Muscle of leg (tissue), 11 donors: Measurements from ENCODE around the gene RRP1. TPM values are rescaled to one million over a fixed set of nuclear protein-coding genes. Genes with fewer than 3 reads are reported as not detected.
A peak's percentile ranks its signal among the peaks of the same experiment; 100 is the strongest.
"Not testable (repeated sequence)": the region's sequence is repeated elsewhere in the genome, so short reads cannot be mapped to it uniquely, and the experiment has no call there.

ENCODE experiments used
- DNase-seq: peaks from one replicate; pipeline ENCODE4 v3.0.0; 2013
- H3K27ac ChIP-seq: one replicate; pipeline ENCODE4 v1.5.1; 2013; ENCODE audit warnings: mild to moderate bottlenecking, low read length, control low read depth
- H3K27me3 ChIP-seq: one replicate; pipeline ENCODE4 v1.6.1; 2013; ENCODE audit warnings: low read length; ENCODE audit not compliant: control insufficient read depth, insufficient read depth
- H3K36me3 ChIP-seq: one replicate; pipeline ENCODE4 v1.6.1; 2013; ENCODE audit warnings: low read length; ENCODE audit not compliant: control insufficient read depth, insufficient read depth
- H3K4me1 ChIP-seq: one replicate; pipeline ENCODE4 v1.6.1; 2013; ENCODE audit warnings: low read length; ENCODE audit not compliant: control insufficient read depth, insufficient read depth
- H3K4me3 ChIP-seq: one replicate; pipeline ENCODE4 v1.5.1; 2013; ENCODE audit warnings: low read length, control low read depth
- H3K9me3 ChIP-seq: replicated peaks from 2 replicates; pipeline ENCODE4 v1.6.1; 2013; ENCODE audit warnings: low read depth, low read length; ENCODE audit not compliant: control insufficient read depth
- WGBS: methylation state at CpG from one replicate; pipeline ENCODE4 v1.1.5; 2013; ENCODE audit warnings: missing lambda C conversion rate; ENCODE audit not compliant: insufficient coverage; 5-methylcytosine and 5-hydroxymethylcytosine counted together
- polyA plus RNA-seq, 8 donors: library from polyadenylated mRNA; unstranded; fragments of 120-200 nt; gene quantifications; one replicate each; pipeline versions ENCODE4 v1.2.1 to v1.2.3, GENCODE V29; 2013; ENCODE audit warnings: inconsistent platforms in 1 of 8, low replicate concordance in 1 of 8; ENCODE audit not compliant: insufficient read length in 8 of 8, insufficient read depth in 1 of 8
- total RNA-seq: library from RNA; stranded (reverse); fragments of 120-200 nt; gene quantifications from one replicate; pipeline ENCODE4 v1.2.4, GENCODE V29; 2013

RRP1 gene
- total and polyA plus RNA-seq, 9 donors: 12.9 to 22.7 (median 20.8) TPM

GRCh38 chr21:43816611-43817071 is 27.3 kb downstream of the RRP1 start:
- no peaks in the 10 kb centered on the region for H3K36me3 ChIP-seq
- 56% methylated on average over 14 of the region's 14 CpGs for WGBS
- no peak overlapping the region for H3K27ac ChIP-seq
- H3K9me3 ChIP-seq: peaks cover 8% of the 10 kb centered on the region
- no peak overlapping the region for H3K4me3 ChIP-seq
- peaks cover 2% of the 10 kb centered on the region for H3K27me3 ChIP-seq
- DNase-seq: no peak
- peaks cover 18% of the 10 kb centered on the region for H3K4me1 ChIP-seq

GRCh38 chr21:43817157-43818086 is 28.0 kb downstream of the RRP1 start:
- no peak for DNase-seq
- H3K4me1 ChIP-seq: peaks cover 10% of the 10 kb centered on the region
- H3K4me3 ChIP-seq: no peak overlapping the region
- no peaks in the 10 kb centered on the region for H3K36me3 ChIP-seq
- peaks cover 2% of the 10 kb centered on the region for H3K27me3 ChIP-seq
- WGBS: 81% methylated on average over 26 of the region's 29 CpGs
- peaks cover 8% of the 10 kb centered on the region for H3K9me3 ChIP-seq
- H3K27ac ChIP-seq: no peak overlapping the region

DNA sequence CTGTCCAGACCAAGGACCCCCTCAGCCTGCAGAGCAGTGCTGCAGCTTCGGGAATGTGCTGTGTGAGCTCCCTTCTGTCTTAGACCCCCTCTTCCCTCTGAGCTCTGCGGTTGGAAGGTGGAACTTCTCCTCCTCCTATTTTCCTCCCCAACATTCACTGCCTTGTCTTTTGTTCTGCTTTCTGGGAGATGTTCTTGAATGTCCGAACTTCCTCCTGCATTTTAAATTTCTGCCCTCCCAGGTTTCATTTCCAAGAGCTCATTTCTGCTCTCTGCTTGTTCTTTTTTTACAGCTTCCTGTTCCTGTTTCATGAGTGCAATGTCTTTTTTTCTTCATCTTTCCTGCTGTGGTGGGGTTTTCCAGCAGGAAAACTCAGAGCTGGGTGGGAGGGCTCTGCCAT is 29.3 kb downstream of the RRP1 start:
- H3K9me3 ChIP-seq: peaks cover 8% of the 10 kb centered on the region
- H3K4me3 ChIP-seq: no peak overlapping the region
- peak; percentile 50 for DNase-seq
- H3K4me1 ChIP-seq: peaks cover 9% of the 10 kb centered on the region
- no CpG with 5 or more reads among the region's 3 CpGs for WGBS
- H3K36me3 ChIP-seq: no peaks in the 10 kb centered on the region
- peaks cover 2% of the 10 kb centered on the region for H3K27me3 ChIP-seq
- H3K27ac ChIP-seq: no peak overlapping the region

DNA sequence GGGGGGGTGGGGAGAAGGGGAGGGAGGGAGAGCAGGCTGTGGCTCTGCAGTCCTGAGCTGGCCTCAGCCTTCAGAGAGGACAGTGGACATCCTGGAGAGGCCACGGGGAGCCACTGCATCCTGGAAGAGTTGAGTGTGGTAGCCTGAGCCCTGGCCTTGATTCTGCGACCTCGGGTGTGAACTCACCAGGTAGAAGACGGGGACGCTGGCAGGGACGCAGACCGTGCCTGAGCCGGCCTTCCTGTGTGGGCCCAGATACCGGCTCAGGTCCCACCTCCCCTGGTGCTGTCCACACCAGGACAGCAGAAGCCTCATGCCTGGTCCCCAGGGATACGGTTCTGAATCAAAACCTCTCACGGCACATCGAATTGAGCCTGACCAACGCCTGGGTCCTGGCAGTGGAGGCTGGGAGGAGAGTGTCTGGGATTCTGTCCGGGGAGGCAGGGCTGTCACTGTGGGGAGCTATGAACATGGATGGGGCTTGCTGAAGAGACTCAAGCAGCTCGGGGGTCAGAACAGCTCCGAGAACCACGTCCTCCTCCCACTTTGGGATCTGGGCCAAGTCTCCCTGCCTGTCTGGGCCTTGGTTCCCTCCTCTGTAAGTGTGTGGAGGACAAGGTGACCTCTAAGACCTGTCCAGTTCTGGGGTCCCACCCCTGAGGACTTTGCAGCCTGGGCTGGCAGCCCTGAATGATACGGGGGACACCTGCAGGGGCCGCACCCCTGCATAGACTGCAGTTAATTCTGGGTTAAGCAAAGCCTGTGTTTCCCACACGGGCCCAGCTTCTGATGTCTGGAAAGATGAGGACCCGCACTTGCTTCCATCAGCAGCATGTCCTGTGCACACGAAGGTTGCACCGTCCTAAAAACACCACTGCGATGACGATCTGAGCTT is 30.4 kb downstream of the RRP1 start:
- peaks cover 2% of the 10 kb centered on the region for H3K4me1 ChIP-seq

GRCh38 chr21:43820466-43820865 is 31.1 kb downstream of the RRP1 start:
- 85% methylated on average over 11 of the region's 11 CpGs for WGBS
- Histone ChIP-seq H3K27me3 (peaks cover 3% of the 10 kb centered on the region), H3K4me1 (peaks cover under 1% of the 10 kb centered on the region), H3K36me3 (no peaks in the 10 kb centered on the region), H3K27ac (no peak overlapping the region), H3K4me3 (no peak overlapping the region), H3K9me3 (peaks cover 8% of the 10 kb centered on the region)
- DNase-seq: no peak

More for the DNA sequence above, 30.4 kb downstream of the RRP1 start:
- no peak for DNase-seq
- WGBS: 92% methylated on average over 21 of the region's 25 CpGs
- Histone ChIP-seq H3K36me3 (no peaks in the 10 kb centered on the region), H3K9me3 (peaks cover 8% of the 10 kb centered on the region), H3K27me3 (peaks cover 2% of the 10 kb centered on the region), H3K27ac (no peak overlapping the region), H3K4me3 (no peak overlapping the region)

DNA sequence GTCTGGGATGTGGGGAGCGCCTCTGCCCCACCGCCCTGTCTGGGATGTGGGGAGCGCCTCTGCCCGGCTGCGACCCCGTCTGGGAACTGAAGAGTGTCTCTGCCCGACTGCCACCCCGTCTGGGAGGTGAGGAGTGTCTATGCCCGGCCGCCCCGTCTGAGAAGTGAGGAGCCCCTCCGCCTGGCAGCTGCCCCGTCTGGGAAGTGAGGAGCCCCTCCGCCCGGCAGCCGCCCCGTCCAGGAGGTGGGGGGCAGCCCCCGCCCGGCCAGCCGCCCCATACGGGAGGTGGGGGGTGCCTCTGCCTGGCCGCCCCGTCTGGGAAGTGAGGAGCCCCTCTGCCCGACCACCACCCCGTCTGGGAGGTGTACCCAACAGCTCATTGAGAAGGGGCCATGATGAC is 32.8 kb downstream of the RRP1 start:
- not testable (repeated sequence) for H3K9me3 ChIP-seq, H3K27ac ChIP-seq, H3K4me3 ChIP-seq, DNase-seq, H3K36me3 ChIP-seq
- 89% methylated on average over 6 of the region's 25 CpGs for WGBS
- Histone ChIP-seq H3K27me3 (peaks cover 13% of the 10 kb centered on the region), H3K4me1 (peaks cover 16% of the 10 kb centered on the region)

GRCh38 chr21:43822741-43823140 is 33.4 kb downstream of the RRP1 start:
- H3K9me3 ChIP-seq, H3K27ac ChIP-seq, H3K4me3 ChIP-seq, H3K36me3 ChIP-seq, DNase-seq: not testable (repeated sequence)
- H3K4me1 ChIP-seq: peaks cover 19% of the 10 kb centered on the region
- peaks cover 13% of the 10 kb centered on the region for H3K27me3 ChIP-seq
- no CpG with 5 or more reads among the region's 5 CpGs for WGBS

GRCh38 chr21:43824333-43825241 is 35.2 kb downstream of the RRP1 start:
- Histone ChIP-seq H3K4me3 (no peak overlapping the region), H3K9me3 (no peaks in the 10 kb centered on the region), H3K36me3 (no peaks in the 10 kb centered on the region), H3K27ac (no peak overlapping the region), H3K27me3 (peaks cover 11% of the 10 kb centered on the region), H3K4me1 (peaks cover 19% of the 10 kb centered on the region)
- 75% methylated on average over 7 of the region's 17 CpGs for WGBS
- no peak for DNase-seq

DNA sequence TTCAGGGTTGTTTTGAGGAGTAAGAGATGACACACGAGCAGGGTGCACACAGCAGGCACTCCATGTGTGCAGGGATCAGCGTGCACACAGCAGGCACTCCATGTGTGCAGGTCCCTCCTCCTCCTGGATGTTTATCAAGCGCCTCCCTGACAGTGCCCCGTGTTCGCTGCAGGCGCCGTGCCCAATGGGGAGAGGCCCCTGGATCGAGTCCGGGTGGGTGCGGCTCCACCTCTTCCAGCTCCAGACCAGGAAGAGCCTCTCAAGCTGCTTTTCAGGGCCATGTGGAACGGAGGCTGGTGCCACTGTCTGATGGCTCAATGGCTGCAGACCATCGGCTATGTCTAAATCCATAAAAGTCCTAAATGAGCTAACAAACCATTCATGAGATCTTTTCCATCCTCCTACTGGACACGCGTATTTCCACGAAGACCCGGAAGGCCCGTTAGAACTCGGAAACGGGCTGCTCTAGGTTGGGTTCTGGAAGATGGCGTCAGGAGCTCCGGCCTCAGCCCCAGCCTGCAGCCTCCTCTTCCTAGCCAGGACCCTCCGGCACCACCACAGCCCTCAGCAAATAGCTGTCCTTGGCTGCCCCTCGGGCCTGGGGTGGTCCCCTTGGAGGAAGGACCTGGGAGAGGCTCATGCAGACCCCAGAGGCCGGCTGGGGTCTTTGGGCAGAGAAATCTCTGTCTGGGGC is 36.0 kb downstream of the RRP1 start:
- peaks cover 11% of the 10 kb centered on the region for H3K27me3 ChIP-seq
- H3K4me3 ChIP-seq: no peak overlapping the region
- no peaks in the 10 kb centered on the region for H3K9me3 ChIP-seq
- no peak for DNase-seq
- H3K36me3 ChIP-seq: no peaks in the 10 kb centered on the region
- 78% methylated on average over 22 of the region's 24 CpGs for WGBS
- peaks cover 19% of the 10 kb centered on the region for H3K4me1 ChIP-seq
- no peak overlapping the region for H3K27ac ChIP-seq
